Stimulated activated CD4-positive, alpha-beta T cell treated with anti-CD3 and anti-CD28 coated beads, Interleukin-4, amount 100 ng/mL, for 4 hours (primary cell): ENCODE data around the gene KDSR.

Source experiments
- DNase-seq, 2 experiments: peaks; one replicate each; pipeline ENCODE4 v3.0.0-alpha.2; 2020

KDSR gene, protein sequence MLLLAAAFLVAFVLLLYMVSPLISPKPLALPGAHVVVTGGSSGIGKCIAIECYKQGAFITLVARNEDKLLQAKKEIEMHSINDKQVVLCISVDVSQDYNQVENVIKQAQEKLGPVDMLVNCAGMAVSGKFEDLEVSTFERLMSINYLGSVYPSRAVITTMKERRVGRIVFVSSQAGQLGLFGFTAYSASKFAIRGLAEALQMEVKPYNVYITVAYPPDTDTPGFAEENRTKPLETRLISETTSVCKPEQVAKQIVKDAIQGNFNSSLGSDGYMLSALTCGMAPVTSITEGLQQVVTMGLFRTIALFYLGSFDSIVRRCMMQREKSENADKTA

GRCh38 chr18:63367053-63367953, at the start of gene KDSR:
KDSR (minus strand) TSS chr18:63367206; CDS start chr18:63367118, 88 bp downstream.
- peak; percentile 76 to 83 for DNase-seq

DNA sequence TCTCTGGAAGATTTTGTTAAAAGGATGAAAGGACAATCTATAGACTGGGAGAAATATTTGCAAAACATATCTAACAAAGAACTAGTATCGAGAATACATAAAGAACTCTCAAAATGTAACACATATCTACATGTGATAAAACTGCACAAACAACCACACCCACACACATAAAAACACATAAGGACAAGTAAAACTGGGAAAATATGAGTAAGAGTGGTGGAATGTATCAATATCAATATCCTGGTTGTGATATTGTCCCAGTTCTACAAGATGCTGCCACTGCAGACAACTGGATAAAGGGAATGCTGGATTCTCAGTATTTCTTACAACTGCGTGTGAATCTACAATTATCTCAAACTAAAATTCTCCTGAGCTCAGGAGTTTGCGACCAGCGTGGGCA, 45.9 kb upstream of the KDSR start:
- DNase-seq = no peak

GRCh38 chr18:63410792-63411191, 43.8 kb upstream of the KDSR start:
- DNase-seq = no peak

- no peak for DNase-seq
These were observed 42.3 kb upstream of the KDSR start for GRCh38 chr18:63409301-63409700.

GRCh38 chr18:63407734-63408133, 40.7 kb upstream of the KDSR start:
- no peak for DNase-seq

GRCh38 chr18:63405986-63406385, 39.0 kb upstream of the KDSR start:
- no peak for DNase-seq

DNA sequence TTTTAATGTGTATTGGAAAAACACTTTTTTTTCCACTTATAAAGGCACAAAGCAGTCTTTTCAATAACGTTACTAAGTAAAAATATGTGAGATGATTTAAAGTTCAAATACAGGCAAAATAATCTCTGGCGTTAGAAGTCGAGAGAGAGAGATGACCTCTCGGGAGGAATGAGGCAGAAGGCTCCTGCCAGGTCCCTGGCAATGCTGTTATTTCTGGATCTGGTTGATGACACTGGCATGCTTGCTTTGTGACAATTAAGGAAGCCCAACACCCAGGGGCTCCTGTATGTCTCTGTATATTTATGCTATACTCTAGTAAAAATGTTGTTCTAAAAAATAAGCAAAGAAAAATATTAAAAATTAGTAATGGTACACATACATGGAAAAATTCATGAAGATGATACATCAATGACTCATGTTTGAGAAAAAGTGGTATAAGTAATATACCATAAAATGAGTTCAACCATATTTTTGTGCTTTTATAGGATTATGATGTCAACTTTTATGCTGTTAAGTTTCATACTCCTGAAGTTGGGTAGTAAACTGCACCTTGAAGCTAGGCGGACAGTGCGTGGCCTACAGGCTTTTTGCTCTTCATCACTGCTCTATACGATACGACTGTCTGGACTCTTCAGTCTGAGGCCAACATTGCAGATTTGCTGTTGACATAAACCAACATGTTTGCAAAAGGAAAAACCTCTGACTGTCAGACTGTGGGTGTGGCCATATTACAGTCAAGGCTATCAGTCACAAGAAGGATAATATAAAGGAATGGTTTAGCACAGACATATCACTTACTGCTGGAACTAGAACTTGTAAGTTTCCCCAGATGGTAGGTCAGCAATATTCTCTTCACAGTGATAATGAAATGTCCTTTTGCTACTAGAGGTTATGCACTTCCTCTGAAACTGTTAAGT, 35.5 kb upstream of the KDSR start:
- DNase-seq = no peak

- DNase-seq = no peak
These were observed 32.3 kb upstream of the KDSR start for GRCh38 chr18:63399300-63399699.

DNA sequence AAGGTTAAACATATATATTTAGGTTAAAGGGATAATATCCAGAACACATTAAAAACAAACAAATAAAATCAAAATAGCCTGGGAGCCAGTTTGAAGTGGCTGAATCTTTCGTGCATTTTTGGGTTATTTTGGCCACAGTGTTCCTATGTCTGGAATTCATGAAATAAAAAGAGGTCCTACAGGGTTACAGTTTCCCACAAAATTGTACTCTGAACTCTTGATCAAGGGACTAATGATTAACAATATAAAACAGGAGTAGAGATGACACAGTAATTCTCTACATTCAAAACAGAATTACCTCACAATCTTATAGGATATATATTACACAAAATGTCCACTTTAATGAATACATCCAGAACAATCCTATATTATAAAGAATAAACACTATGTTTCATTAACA, 30.3 kb upstream of the KDSR start:
- DNase-seq = no peak

GRCh38 chr18:63395503-63395902, 28.5 kb upstream of the KDSR start:
- DNase-seq = no peak

- no peak for DNase-seq
These were observed 27.9 kb upstream of the KDSR start for GRCh38 chr18:63394954-63395353.

DNA sequence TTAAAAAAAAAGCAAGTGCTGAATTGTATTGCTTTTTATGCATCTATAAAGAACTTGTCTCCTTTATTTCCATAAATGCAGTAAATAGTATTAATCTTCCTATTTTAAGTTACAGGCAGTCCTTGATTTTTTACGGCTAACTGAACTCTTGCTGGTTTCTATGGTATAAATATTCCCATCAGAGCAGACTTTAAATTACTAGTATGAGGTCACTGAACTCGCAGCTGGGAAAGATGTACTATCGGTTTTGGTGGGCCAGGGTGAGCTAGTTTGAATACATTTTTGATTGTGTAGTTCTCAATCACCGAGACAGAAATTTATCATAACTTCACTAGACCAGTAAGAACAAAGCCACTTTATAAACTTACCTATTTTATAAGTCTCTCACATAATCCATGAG, 20.9 kb upstream of the KDSR start:
- DNase-seq = no peak

DNA sequence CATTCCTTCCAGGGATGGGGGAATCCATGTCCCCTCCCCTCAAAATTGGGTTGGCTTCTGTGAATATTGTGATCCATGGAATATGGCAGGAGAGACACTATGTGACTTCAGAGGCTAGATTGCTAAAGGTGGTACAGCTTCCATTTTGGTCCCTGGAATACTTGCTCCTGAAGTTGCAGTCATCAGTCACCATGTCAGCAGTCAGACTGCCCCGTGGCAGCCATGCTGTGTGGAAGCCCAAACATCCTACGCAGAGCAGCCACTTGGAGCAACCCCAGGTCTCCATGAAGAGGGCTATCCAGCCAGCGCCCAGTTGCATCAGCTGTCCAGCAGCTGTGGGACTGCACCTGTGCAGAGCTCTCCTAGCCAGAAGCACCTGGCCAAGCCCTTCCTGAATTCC, 15.8 kb upstream of the KDSR start:
- no peak for DNase-seq

- DNase-seq = no peak
These were observed 12.6 kb upstream of the KDSR start for GRCh38 chr18:63379639-63379962.

GRCh38 chr18:63378919-63379638, 12.1 kb upstream of the KDSR start:
- no peak for DNase-seq

- no peak for DNase-seq
These were observed 10.4 kb upstream of the KDSR start for GRCh38 chr18:63377275-63377980.

- DNase-seq = no peak
These were observed 9.5 kb upstream of the KDSR start for GRCh38 chr18:63376538-63376937.

GRCh38 chr18:63374540-63374939, 7.5 kb upstream of the KDSR start:
- DNase-seq = no peak

GRCh38 chr18:63373161-63373560, 6.2 kb upstream of the KDSR start:
- DNase-seq = no peak

DNA sequence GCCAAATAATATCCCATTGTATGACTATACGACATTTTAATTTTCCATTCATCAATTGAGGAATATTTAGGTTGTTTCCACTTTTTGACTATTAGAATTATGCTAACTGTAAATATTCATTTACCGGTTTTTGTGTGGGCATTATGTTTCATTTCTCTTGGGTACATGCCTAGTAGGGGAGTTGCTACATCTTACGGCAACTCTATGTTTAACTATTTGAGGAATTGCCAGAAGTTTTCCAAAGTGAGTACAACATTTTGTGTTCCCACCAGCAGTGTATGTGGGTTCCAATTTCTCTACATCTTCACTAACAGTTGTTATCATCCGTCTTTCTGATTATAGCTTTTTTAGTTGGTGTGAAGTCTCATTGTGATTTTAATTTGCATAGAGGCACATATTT, 1.6 kb upstream of the KDSR start:
- DNase-seq = no peak

GRCh38 chr18:63366213-63367052, 573 bp downstream of the KDSR start:
- DNase-seq = peak; percentile 60 to 76
